Transverse colon (tissue), 4 donors: ENCODE results near the gene SUZ12. TPM values are rescaled to one million over a fixed set of nuclear protein-coding genes. Genes with fewer than 3 reads are reported as not detected.
"Not testable (repeated sequence)": the region's sequence is repeated elsewhere in the genome, so short reads cannot be mapped to it uniquely, and the experiment has no call there.

ENCODE experiments used
- DNase-seq: peaks from one replicate; pipeline ENCODE4 v3.0.0-alpha.2; 2019
- H3K27ac ChIP-seq, 4 donors: fragments of 200-600 bp; sonication (generic); 2 replicates each; pipeline ENCODE4 v1.5.1; 2016 to 2018; ENCODE audit warnings: inconsistent platforms in 4 of 4
- H3K27me3 ChIP-seq: fragments of 200-600 bp; sonication (generic); 2 replicates; pipeline ENCODE4 v1.5.1; 2017; ENCODE audit warnings: inconsistent platforms
- H3K36me3 ChIP-seq, 4 donors: fragments of 200-600 bp; sonication (generic); 2 replicates each; pipeline ENCODE4 v1.5.1; 2017 to 2019; ENCODE audit warnings: inconsistent platforms in 4 of 4
- H3K4me1 ChIP-seq, 4 donors: fragments of 200-600 bp; sonication (generic); 2 replicates each; pipeline ENCODE4 v1.5.1; 2017 to 2020; ENCODE audit warnings: inconsistent platforms in 4 of 4
- H3K4me3 ChIP-seq, 4 donors: fragments of 200-600 bp; sonication (generic); 1 replicate in 1 of 4; 2 replicates in 3 of 4; pipeline versions ENCODE4 v1.5.1 to v1.6.1; 2017 to 2019; ENCODE audit warnings: inconsistent platforms in 4 of 4
- H3K9me3 ChIP-seq, 2 donors: fragments of 200-600 bp; sonication (generic); 2 replicates each; pipeline ENCODE4 v1.5.1; 2017 to 2019; ENCODE audit warnings: inconsistent platforms in 2 of 2
- WGBS, 2 donors: methylation state at CpG; one replicate each; pipeline ENCODE4 v1.1.5; 2018; ENCODE audit warnings: low coverage in 1 of 2; 5-methylcytosine and 5-hydroxymethylcytosine counted together
- in situ Hi-C, 4 donors: fragments of 200-750 bp; cut with MboI; loops; one replicate each; pipeline versions ENCODE4 v1.15.0 to v1.15.1; 2017; ENCODE audit warnings: low sequenced_read_pairs in 3 of 4, low pct_ligation_motif_present in 1 of 4, low pct_unique_long_range_greater_than_20kb in 1 of 4
- intact Hi-C: fragments of 100-400 bp; cut with DNase I; formaldehyde crosslinking; loops from one replicate; pipeline ENCODE4 v1.15.1; 2023; ENCODE audit warnings: low total_unique reads
- small RNA-seq, 4 donors: library from RNA; depleted of rRNA; stranded (forward); fragments of <200 nt; gene quantifications; one replicate each; pipeline ENCODE3, GENCODE V24; 2016
- total RNA-seq, 4 donors: library from RNA; depleted of rRNA; stranded (reverse); fragments of >200 nt; gene quantifications; one replicate each; pipeline ENCODE4 v1.1.0, GENCODE V29; 2016

The SUZ12 gene
- total RNA-seq, 4 donors from 2014 or later = 9.2 to 19.4 (median 14.8) TPM

DNA sequence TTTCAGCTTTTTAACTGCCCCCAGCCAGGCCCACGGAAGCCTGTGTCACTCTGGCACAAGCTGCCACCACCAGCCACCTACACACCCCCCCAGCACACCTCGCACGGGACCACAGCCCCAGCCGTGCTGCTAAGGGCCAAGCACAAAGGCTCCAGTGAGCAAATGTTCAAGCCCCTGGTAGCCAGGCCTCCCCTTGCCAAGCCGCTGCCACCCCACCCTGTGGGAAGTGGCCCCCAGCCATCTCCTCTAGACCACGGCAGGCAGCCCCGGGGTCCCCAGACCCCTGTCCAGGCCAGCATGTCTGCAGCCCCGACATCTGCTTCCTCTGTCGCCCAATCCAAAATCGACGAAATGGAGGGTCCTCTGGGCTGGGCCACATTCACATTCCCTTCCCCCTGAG, 105.5 kb downstream of the SUZ12 start:
- peaks cover 0 to 24% (median 4%) of the 10 kb centered on the region in 4 donors for H3K36me3 ChIP-seq
- H3K27ac ChIP-seq, H3K4me1 ChIP-seq, intact Hi-C loops, H3K27me3 ChIP-seq, H3K4me3 ChIP-seq, H3K9me3 ChIP-seq, DNase-seq, in situ Hi-C loops: not testable (repeated sequence)
- 95 to 100% methylated on average over 1 to 11 of the region's 11 CpGs for WGBS, 2 donors

DNA sequence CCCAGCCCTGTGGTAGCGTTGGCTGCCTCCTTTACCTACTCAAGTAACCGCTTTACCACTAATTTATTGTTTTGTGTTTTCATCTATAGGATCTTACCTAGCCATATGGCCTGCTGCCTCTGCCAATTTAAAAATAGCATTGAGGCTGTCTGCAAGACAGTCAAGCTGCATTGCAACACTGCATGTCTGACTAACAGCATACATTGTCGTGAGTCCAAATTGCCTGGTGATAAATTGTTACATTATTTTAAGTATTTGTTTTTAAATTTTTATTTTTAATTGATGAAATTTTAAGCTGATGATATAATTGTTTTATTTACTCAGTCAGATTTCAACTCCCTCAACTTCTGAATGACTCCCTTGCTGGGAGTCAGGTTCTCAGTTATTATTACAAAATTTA, 108.8 kb downstream of the SUZ12 start:
- H3K4me3 ChIP-seq, H3K27me3 ChIP-seq, H3K36me3 ChIP-seq, intact Hi-C loops, H3K27ac ChIP-seq, H3K9me3 ChIP-seq, H3K4me1 ChIP-seq, DNase-seq, in situ Hi-C loops: not testable (repeated sequence)
- 85 to 93% methylated on average over 1 to 3 of the region's 3 CpGs for WGBS, 2 donors

DNA sequence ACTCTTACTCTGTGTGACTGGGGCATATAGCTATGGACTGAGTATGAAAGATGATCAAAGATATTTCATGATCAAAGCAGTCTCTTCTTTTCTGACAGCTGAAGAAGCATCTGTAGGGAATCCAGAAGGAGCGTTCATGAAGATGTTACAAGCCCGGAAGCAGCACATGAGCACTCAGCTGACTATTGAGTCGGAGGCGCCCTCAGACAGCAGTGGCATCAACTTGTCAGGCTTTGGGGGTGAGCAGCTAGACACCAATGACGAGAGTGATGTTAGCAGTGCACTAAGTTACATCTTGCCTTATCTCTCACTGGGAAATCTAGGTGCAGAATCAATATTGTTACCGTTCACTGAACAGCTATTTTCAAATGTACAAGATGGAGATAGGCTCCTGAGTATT, 110.9 kb downstream of the SUZ12 start:
- 96 to 100% methylated on average over 1 to 6 of the region's 6 CpGs for WGBS, 2 donors
- in situ Hi-C loops, intact Hi-C loops, H3K4me3 ChIP-seq, H3K27ac ChIP-seq, H3K4me1 ChIP-seq, DNase-seq, H3K36me3 ChIP-seq, H3K9me3 ChIP-seq, H3K27me3 ChIP-seq: not testable (repeated sequence)

Small RNAs within 50 kb of the gene (small RNA-seq; reads per million reads assigned to genes)
- gene AC090616.4 = 0 reads per million in 4 donors
- gene RNA5SP437 = 0 to 0.36 (median 0) reads per million in 4 donors

Other genes with a start within 250 kb of the SUZ12 start
- 10 to 100 TPM; 19.8 to 43.8 (median 38.2) TPM for gene COPRS, start 77.8 kb upstream of the SUZ12 start, total RNA-seq
- gene UTP6, start 35.3 kb upstream of the SUZ12 start, total RNA-seq = 10 to 100 TPM in 3 of 4 donors, 1 to 10 TPM in 1; 8.6 to 46.2 (median 23.5) TPM
- 10 to 100 TPM; 21.0 to 34.0 (median 24.7) TPM for gene LRRC37B, start 70.4 kb downstream of the SUZ12 start, total RNA-seq
- gene RHOT1, start 205.5 kb downstream of the SUZ12 start, total RNA-seq = 10 to 100 TPM; 10.5 to 43.3 (median 30.8) TPM